ENCODE results near the gene RASGRP4.
A peak's percentile ranks its signal among the peaks of the same experiment; 100 is the strongest.
"Not testable (repeated sequence)": the region's sequence is repeated elsewhere in the genome, so short reads cannot be mapped to it uniquely, and the experiment has no call there.

The RASGRP4 gene

GRCh38 chr19:38370299-38370698, 55.7 kb downstream of the RASGRP4 start:
- no peak for DNase-seq (ENCODE audit: low spot score)

DNA sequence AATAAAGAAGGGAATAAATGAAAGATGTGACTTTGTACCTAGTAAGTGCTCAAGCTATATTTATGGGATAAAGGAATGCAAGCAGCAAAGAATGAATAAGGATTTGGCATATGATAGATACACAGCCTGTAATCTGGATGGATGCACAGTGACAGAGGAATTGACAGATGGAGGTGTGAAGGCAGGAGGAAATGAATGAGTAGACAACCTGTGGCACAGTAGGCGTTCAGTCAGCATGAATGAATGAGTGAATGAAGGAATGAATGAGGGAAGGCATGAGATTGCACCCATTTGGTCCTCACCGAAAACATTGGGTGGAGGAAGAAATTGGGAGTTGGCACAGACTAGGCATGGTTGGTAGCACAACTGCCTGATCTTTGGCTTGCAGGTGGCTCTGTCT, 56.4 kb downstream of the RASGRP4 start:
- no peak for DNase-seq (ENCODE audit: low spot score)

- DNase-seq (ENCODE audit: low spot score), result no peak
Observed at GRCh38 chr19:38367041-38367440, 59.0 kb downstream of the RASGRP4 start.

GRCh38 chr19:38362946-38363688, 62.9 kb downstream of the RASGRP4 start:
- DNase-seq (ENCODE audit: low spot score), result not testable (repeated sequence)

- DNase-seq (ENCODE audit: low spot score), result peak; percentile 89
Observed at GRCh38 chr19:38362076-38362945, 63.7 kb downstream of the RASGRP4 start.

- DNase-seq (ENCODE audit: low spot score), result peak; percentile 93
Observed at GRCh38 chr19:38361633-38362075, 64.4 kb downstream of the RASGRP4 start.

GRCh38 chr19:38360839-38361631, 65.0 kb downstream of the RASGRP4 start:
- no peak for DNase-seq (ENCODE audit: low spot score)

DNA sequence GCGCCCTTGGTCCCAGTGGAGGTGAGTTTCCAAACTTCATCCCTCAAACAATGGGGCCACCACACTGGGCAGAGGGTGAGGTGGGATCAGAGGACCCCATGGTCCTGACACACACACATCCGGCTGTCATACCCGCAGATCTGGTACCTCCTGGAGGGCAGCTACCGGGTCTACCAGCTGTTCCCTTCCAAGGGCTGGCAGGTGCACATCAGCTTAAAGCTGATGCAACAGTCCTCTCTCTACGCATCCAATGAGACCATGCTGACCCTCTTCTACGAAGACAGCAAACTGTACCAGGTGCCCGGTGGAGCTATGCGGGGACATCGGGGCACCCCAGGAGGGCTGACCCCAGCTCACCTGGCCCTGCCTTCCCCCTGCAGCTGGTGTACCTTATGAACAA, 65.7 kb downstream of the RASGRP4 start:
- no peak for DNase-seq (ENCODE audit: low spot score)

- no peak for DNase-seq (ENCODE audit: low spot score)
Observed at GRCh38 chr19:38359242-38360021, 66.6 kb downstream of the RASGRP4 start.
